Activated T-cell treated with anti-CD3 and anti-CD28 coated beads, Interleukin-2, amount 50 U/mL, for 72 hours (primary cell): ENCODE results near the gene DMRTC1B. TPM values are rescaled to one million over a fixed set of nuclear protein-coding genes. Genes with fewer than 3 reads are reported as not detected.
"Not testable (repeated sequence)": the region's sequence is repeated elsewhere in the genome, so short reads cannot be mapped to it uniquely, and the experiment has no call there.

Experiments
- ATAC-seq, 2 donors: fragments of 150-1000 bp; cut with Tn5 transposase; replicated peaks in 1 of 2; 2 replicates each; pipeline ENCODE4 v1.10.0; 2021; ENCODE audit warnings: moderate library complexity in 2 of 2, mild to moderate bottlenecking in 1 of 2
- DNase-seq, 2 donors: peaks; one replicate each; pipeline ENCODE4 v3.0.0; 2021 to 2022; ENCODE audit warnings: mixed read lengths in 1 of 2
- H3K27ac Mint-ChIP-seq: one replicate; pipeline ENCODE4 v1.8.0; 2022; ENCODE audit warnings: mild to moderate bottlenecking, moderate library complexity, mixed read lengths
- H3K27me3 Mint-ChIP-seq: one replicate; pipeline ENCODE4 v1.8.0; 2022; ENCODE audit warnings: low read depth, mixed read lengths
- H3K36me3 Mint-ChIP-seq, 2 donors: one replicate each; pipeline ENCODE4 v1.8.0; 2022; ENCODE audit warnings: mixed read lengths in 2 of 2, mild to moderate bottlenecking in 1 of 2; ENCODE audit not compliant: insufficient read depth in 2 of 2
- H3K4me1 Mint-ChIP-seq: one replicate; pipeline ENCODE4 v1.8.0; 2022; ENCODE audit warnings: low read depth, mixed read lengths
- H3K4me3 Mint-ChIP-seq, 2 donors: one replicate each; pipeline ENCODE4 v1.8.0; 2022; ENCODE audit warnings: mild to moderate bottlenecking in 2 of 2, mixed read lengths in 2 of 2, moderate library complexity in 2 of 2
- H3K9me3 Mint-ChIP-seq, 2 donors: one replicate each; pipeline ENCODE4 v1.8.0; 2022; ENCODE audit warnings: mixed read lengths in 2 of 2
- total RNA-seq, 2 donors: library from RNA; stranded (reverse); gene quantifications; one replicate each; pipeline ENCODE4 v1.2.3, GENCODE V29; 2022

The DMRTC1B gene
- under 1 TPM; 0.30 to 0.38 TPM for total RNA-seq

GRCh38 chrX:72776653-72777466 is at the start of gene DMRTC1B:
Gene DMRTC1B (plus strand): TSS chrX:72776890. CDS start chrX:72845136, 68,246 bp downstream.
- not testable (repeated sequence) for H3K4me1 Mint-ChIP-seq, H3K36me3 Mint-ChIP-seq, H3K4me3 Mint-ChIP-seq, DNase-seq, H3K27ac Mint-ChIP-seq, H3K27me3 Mint-ChIP-seq, H3K9me3 Mint-ChIP-seq
- peak; percentile 78 to 82 for ATAC-seq

DNA sequence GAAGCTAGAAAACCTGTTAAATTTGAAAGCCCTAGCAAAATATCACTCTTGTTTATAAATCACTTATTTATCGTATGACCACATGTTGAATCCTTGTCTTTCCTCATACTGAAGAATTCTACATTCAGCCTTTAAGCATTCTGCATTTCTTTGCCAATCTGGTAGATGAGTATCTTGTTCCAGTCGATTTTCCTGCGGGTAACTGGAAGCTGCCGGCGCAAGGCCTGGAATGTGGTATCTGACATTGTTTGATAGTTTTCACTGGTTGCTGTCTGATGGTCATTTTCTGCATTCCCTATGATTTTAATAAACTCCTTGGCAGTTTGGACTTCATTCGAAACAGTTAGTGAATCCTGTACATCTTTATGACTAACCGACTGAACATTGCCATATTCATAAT is 48.8 kb upstream of the DMRTC1B start:
- Mint-ChIP-seq H3K27me3 (peaks cover 77% of the 10 kb centered on the region), H3K4me1 (no peaks in the 10 kb centered on the region), H3K4me3 (no peak overlapping the region), H3K9me3 (no peaks in the 10 kb centered on the region), H3K27ac (no peak overlapping the region), H3K36me3 (no peaks in the 10 kb centered on the region)
- ATAC-seq, result no peak
- no peak for DNase-seq

DNA sequence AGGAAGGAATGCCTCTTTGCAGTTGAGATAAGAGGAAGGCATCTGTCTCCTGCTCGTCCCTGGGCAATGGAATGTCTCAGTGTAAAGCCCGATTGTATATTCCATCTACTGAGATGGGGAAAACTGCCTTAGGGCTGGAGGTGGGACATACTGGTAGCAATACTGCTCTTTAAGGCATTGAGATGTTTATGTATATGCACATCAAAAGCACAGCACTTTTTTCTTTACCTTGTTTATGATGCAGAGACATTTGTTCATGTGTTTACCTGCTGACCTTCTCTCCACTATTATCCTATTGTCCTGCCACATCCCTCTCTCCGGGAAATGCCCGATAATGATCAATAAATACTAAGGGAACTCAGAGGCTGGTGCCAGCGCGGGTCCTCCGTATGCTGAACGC is 43.1 kb upstream of the DMRTC1B start:
- H3K4me3 Mint-ChIP-seq, H3K4me1 Mint-ChIP-seq, H3K27ac Mint-ChIP-seq, H3K36me3 Mint-ChIP-seq, H3K9me3 Mint-ChIP-seq, DNase-seq, ATAC-seq: not testable (repeated sequence)
- peaks cover 75% of the 10 kb centered on the region for H3K27me3 Mint-ChIP-seq

DNA sequence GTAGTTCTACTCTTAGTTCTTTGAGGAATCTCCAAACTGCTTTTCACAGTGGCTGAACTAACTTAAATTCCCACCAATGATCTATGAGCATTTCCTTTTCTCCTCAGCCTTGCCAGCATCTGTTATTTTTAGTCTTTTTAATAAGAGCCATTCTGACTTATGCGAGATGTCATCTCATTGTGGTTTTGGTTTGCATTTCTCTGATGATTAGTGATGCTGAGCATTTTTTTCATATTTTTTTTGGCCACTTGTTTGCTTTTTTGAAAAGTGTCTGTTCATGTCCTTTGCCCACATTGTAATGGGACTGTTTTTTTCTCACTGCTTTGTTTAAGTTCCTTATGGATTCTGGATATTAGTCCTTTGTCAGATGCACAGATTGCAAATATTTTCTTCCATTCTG is 41.1 kb upstream of the DMRTC1B start:
- H3K4me1 Mint-ChIP-seq, result no peaks in the 10 kb centered on the region
- H3K27me3 Mint-ChIP-seq, result peaks cover 68% of the 10 kb centered on the region
- no peak overlapping the region for H3K27ac Mint-ChIP-seq
- no peak for ATAC-seq
- no peak overlapping the region for H3K4me3 Mint-ChIP-seq
- no peaks in the 10 kb centered on the region for H3K36me3 Mint-ChIP-seq
- no peak for DNase-seq
- H3K9me3 Mint-ChIP-seq, result peaks cover 0 to 4% of the 10 kb centered on the region in 2 donors

DNA sequence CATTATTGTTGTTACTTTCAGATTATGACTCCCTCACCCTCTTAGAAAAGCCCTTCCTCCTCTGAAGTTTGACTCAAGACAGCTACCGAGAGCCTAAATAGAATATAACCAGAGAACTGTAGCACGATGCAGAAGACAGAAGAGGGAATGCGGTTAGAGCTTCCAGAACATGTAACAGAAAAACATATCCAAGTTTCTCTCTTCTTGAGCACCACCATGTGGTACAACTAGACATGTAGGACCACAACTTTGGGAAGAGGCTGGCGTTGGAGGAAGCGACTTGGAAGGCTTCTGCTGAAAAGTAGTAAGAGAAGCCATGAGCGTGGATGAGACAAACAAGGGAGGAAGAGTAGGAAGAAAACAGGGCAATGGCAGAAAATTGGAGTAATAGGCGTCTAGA is 31.1 kb upstream of the DMRTC1B start:
- H3K27ac Mint-ChIP-seq, H3K9me3 Mint-ChIP-seq, DNase-seq, H3K4me3 Mint-ChIP-seq, ATAC-seq, H3K27me3 Mint-ChIP-seq, H3K36me3 Mint-ChIP-seq, H3K4me1 Mint-ChIP-seq: not testable (repeated sequence)

DNA sequence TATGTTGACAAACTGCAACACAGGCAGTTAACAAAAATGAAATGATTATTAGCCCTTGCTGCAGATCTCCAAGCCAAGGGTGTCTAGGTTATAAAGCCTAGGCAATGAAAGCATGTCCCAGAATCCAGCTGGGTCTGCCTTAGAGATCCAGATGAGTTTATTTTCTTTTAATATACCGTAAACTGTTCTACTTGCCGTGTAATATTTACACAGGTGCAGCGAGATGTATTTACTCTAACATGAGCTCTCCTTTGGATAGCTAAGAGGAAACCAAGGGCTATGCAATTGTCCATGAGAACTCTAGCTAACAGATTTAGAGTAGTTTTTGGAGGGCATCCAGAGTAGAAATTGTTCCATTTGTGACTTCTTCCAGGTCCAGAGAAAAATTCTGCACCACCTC is 28.1 kb upstream of the DMRTC1B start:
- H3K4me1 Mint-ChIP-seq, H3K9me3 Mint-ChIP-seq, ATAC-seq, H3K4me3 Mint-ChIP-seq, H3K27me3 Mint-ChIP-seq, H3K27ac Mint-ChIP-seq, DNase-seq, H3K36me3 Mint-ChIP-seq: not testable (repeated sequence)

DNA sequence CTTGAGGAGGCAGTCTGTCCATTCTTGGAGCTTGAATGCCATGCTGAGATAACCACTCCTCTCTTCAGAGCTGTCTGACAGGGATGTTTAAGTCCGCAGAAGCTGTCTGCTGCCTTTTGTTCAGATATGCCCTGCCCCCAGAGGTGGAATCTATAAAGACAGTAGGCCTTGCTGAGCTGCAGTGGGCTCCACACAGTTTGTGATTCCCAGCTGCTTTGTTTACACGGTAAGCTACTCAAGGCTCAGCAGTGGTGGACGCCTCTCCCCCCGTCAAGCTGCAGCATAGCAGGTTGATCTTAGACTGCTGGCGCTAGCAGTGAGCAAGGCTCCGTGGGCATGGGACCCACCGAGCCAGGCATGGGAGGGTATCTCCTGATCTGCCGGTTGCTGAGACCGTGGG is 16.2 kb upstream of the DMRTC1B start:
- not testable (repeated sequence) for H3K9me3 Mint-ChIP-seq, H3K4me3 Mint-ChIP-seq, H3K27me3 Mint-ChIP-seq, ATAC-seq, H3K36me3 Mint-ChIP-seq, DNase-seq, H3K4me1 Mint-ChIP-seq, H3K27ac Mint-ChIP-seq

DNA sequence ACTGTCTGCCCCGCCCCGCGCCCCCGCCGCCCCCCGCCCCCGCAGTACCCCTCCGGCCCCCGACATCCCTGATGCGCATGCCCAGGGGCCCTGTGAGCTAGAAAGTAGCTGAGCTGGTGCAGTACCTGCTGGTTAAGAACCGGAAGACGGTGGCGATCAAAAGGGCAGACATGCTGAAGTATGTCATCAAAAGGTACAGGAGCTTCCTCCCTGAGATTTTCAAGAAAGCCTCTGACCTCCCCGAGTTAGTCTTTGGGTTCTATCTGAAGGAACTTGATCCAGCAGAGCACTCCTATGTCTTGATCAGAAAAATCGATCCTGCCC is 739 bp downstream of the DMRTC1B start:
- not testable (repeated sequence) for H3K27ac Mint-ChIP-seq, H3K4me3 Mint-ChIP-seq, H3K36me3 Mint-ChIP-seq, H3K9me3 Mint-ChIP-seq, H3K27me3 Mint-ChIP-seq, DNase-seq, H3K4me1 Mint-ChIP-seq
- peak; percentile 83 to 88 for ATAC-seq

DNA sequence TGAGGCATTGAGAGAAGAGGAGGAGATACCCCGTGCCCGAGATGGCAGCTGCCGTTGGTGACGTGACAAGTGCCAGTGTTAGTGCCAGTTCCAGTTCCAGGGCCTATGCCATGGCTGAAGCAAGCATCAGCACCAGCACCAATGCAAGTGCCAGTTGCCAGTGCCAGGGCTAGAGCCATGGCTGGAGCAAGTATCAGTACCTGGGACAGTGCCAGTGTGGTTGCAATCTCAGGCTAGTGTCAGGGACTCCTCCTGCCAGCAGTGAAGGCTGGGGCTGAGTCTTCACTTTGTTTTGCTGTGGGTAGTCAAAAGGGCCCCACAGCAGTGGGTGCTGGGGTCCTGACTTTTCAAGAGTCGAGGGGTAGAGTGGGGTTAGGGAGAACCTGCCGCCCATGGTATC is 1.5 kb downstream of the DMRTC1B start:
- DNase-seq, H3K27ac Mint-ChIP-seq, H3K9me3 Mint-ChIP-seq, H3K4me1 Mint-ChIP-seq, H3K27me3 Mint-ChIP-seq, H3K36me3 Mint-ChIP-seq, ATAC-seq, H3K4me3 Mint-ChIP-seq: not testable (repeated sequence)

- not testable (repeated sequence) for H3K4me3 Mint-ChIP-seq, H3K27me3 Mint-ChIP-seq, H3K36me3 Mint-ChIP-seq, DNase-seq, H3K4me1 Mint-ChIP-seq, ATAC-seq, H3K9me3 Mint-ChIP-seq, H3K27ac Mint-ChIP-seq
These were observed 5.9 kb downstream of the DMRTC1B start, which contains the start of gene FAM236B for GRCh38 chrX:72782560-72782959. Gene FAM236B (minus strand): TSS chrX:72782660. CDS start chrX:72782560, 100 bp downstream.

- not testable (repeated sequence) for H3K27ac Mint-ChIP-seq, DNase-seq, H3K4me1 Mint-ChIP-seq, H3K4me3 Mint-ChIP-seq, H3K9me3 Mint-ChIP-seq, H3K36me3 Mint-ChIP-seq, H3K27me3 Mint-ChIP-seq, ATAC-seq
These were observed 6.8 kb downstream of the DMRTC1B start for GRCh38 chrX:72783365-72783936.

DNA sequence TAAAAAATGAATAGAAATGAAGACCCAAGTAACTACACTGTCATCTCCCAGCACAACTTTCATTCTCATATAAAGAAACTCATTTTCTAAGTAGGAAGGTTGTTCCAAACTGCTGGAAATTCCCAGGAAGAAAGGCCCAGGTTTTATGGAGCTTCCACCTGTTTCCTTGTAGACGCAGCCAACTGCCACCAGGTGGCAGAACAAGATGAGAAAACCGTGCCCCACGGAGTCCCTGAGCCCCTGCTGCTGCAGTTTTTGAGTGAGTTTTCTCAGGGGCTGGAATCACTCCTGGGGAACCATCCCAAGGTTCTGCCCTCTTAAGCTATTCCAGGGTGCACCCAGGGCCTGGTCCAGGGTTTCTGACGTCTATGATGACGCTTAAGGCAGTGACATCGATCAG is 7.3 kb downstream of the DMRTC1B start:
- not testable (repeated sequence) for H3K36me3 Mint-ChIP-seq, H3K27me3 Mint-ChIP-seq, H3K4me3 Mint-ChIP-seq, DNase-seq, H3K4me1 Mint-ChIP-seq, ATAC-seq, H3K27ac Mint-ChIP-seq, H3K9me3 Mint-ChIP-seq

GRCh38 chrX:72788142-72788541 is 11.5 kb downstream of the DMRTC1B start:
- H3K9me3 Mint-ChIP-seq, H3K27ac Mint-ChIP-seq, H3K4me3 Mint-ChIP-seq, H3K4me1 Mint-ChIP-seq, DNase-seq, H3K27me3 Mint-ChIP-seq, H3K36me3 Mint-ChIP-seq: not testable (repeated sequence)
- peak; percentile 33 to 47 for ATAC-seq

DNA sequence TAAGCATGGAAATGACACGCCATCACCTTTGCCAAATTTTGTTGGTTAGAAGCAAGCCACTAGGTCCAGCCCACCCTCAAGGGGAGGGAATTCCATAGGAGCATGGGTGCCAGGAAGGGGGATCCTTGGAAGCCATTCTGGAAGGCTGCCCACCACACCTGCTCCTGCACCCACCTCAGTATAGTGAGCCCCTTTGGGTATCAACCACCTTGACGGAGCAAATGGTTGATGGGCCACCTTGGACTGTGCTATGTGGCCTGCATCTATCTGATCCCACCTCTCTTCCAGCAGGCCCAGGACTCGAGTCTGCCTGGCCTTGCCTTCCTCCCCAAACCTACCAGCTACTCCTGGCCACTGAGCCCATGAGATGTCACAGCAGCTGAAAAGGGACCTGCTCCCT is 13.7 kb downstream of the DMRTC1B start:
- H3K36me3 Mint-ChIP-seq, ATAC-seq: not testable (repeated sequence)

More for the DNA sequence above, 13.7 kb downstream of the DMRTC1B start:
- H3K27me3 Mint-ChIP-seq, DNase-seq, H3K4me3 Mint-ChIP-seq, H3K27ac Mint-ChIP-seq, H3K4me1 Mint-ChIP-seq, H3K9me3 Mint-ChIP-seq: not testable (repeated sequence)
